Glomerular endothelial cell (primary cell): ENCODE data around the gene TBXAS1. TPM values are rescaled to one million over a fixed set of nuclear protein-coding genes. Genes with fewer than 3 reads are reported as not detected.

ENCODE experiments used
- DNase-seq: peaks from one replicate; pipeline ENCODE4 v3.0.0-alpha.2; 2011; ENCODE audit warnings: low read depth, low spot score; ENCODE audit errors: extremely low read depth
- total RNA-seq: library from RNA; depleted of rRNA; stranded (reverse); fragments of >200 nt; gene quantifications from 2 replicates; pipeline ENCODE4 v1.2.3, GENCODE V29; 2015

TBXAS1 gene
- total RNA-seq, 1 donor from 2014 or later = 8.1 TPM

DNA sequence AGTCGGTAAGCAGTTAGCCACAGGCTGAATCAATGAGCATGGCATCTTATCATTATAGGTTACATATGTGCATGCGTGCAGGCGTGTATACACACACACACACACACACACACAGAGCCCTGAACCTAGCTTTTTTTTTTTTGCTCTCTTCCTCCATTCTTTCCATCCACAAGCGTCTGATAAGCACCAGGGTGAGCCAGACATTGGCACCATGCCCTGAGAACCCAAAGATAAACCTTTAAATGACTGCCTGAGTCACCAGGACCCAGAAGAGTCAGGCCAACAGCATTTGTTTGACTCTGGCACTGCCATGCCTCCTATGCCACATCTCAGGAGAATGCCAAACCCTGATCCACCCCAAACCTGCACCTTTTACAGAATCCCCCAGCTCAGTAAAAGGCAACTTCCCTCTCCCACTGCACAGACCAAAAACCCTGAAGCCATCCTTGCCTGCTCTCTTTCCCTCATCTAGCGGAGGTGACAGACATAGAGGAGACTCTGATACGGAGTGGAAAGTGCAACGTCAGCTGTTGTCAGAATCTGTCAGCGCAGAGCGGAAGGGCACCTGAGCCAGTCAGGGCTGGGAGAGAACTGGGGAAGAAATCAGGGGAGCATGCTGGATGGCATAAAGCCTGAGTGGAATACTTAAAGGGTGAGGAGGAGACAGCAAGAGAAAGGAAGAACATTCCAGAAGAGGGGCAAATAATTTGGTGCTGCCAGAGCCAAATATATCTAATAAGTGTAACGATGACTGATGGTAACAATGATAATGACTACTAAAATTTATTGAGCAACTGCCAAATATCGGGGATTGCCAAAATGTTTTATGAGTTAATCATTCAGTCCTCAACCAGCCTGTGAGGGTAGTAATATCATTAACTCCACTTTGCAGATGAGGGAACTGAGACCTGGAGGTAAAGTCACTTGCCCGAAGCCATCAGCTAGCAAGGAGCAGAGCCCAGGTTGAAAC, 230.5 kb downstream of the TBXAS1 start:
- no peak for DNase-seq

DNA sequence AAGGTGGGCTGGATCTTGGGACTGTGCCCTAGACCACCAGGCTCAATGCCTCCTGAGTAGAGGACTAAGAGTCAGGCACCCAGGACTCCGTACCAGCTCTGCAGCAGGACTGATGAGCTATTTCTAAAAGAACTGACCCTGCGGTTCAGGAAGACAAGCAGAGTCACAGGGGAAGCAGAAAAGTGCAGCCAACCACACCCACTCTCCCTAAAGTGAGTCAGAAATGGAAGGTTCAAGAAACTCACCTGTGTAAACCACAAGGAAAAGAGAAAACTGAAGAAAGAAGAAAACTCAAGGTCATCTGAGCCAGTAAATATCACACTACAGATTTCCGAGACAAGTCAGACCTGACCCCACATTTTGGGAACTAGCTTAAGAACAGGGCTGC, 231.2 kb downstream of the TBXAS1 start:
- no peak for DNase-seq

DNA sequence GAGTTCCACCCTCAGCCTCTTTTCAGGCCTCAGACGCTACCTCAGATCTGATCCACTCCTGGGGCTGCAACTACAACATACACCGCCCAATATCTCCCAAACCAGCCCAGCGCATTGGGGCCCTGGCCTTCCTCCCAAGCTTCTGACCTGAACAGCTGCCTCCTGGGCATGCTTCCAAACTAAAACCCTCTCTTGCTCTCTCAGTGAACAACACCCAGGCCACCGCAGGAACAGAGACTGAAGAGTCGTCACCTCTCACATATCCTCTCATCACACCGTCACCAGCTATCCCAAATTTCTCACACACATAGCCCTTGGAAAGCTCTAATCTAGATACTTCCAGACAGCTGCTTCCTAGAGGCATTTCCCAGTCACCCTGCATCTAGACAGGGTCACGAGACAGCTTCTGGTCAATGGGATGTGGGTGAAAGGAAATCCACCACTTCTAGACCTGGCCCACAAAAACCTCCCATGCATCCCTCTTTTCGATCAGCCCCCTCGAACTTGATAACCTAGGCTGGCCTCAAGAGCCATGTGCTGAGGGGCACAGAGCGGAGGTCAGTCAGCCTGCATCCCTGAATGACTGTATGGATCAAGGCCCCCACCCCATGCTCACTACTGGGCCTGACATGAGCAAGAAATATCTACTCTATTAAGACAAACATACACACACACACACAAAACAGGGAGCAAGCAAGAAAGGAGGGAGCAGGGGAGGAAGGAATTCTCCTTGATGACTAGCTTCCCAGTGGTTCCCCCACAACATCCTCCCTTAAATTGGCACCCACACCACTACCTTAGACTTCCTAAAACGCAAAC, 231.9 kb downstream of the TBXAS1 start:
- DNase-seq = peak; percentile 58

DNA sequence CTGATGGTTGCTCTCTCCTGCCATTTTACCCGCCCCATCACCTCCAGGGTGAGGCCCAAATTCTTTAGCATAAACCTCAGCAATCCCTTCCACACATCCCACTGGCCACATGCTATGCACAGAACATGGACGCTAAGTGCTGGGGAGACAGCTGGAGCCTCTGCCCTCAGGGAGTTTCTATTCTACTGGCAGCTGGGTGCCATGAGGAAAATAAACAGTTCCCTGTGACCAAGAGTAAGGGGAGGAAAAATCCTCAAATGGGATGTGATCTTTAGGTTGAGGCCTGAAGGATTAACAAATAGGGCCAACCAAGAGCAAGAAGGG, 232.5 kb downstream of the TBXAS1 start:
- no peak for DNase-seq

DNA sequence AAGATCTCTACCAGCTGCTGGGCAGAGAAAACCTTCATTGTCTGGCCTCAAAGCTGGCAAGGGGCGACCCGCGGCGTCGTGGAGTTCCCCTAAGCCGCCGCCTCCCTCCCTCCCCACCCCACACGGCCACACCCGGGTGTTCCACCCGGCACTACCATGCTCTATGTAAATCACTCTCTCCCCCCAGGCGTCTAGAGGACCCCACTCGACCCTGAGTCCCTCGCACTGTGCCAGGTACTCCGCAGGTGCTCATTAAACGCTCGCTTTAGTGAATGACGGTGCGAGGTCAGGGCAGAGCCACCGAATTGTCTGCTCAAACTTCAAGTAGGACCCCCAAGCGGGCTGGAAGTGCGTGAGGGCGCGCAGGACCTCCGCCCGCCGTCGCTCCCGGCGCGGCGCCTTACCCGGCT, 233.1 kb downstream of the TBXAS1 start:
- no peak for DNase-seq

DNA sequence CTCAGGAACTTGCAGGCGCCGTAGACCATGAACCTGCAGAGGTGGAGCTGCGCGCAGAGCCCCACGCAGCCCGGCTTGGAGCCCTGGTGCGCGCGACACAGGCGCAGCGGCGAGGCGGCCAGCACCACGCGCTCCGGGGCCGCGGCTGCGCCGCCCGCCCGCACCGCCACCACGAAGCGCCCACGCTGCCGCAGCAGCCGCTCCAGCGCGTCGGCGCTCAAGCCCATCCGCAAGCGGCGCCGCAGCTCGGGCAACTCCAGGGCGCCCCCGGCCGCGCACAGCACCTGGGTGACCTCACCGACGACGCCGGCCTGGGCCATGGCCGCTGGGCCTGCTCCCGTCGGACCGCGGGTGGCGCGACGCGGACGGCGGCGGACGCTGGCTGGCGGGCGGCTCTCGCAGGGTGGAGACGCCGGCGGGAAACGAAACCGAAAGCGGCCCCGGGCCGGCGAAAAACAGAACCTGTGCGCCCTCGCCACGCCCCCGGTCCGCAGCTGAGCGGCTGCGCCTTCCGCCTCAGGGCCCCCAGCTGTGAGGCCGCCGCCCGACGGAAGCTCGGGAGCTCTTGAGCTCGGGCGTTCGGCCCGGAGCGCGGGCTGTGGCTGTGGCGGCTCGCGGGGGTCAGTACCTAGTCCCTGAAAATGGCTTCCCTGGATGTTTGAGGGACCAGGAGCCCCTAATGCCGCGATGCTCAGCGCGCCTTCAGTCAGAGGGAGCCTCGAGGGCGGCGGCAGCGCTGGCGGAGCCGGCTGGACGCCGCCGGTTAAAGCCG, 233.7 kb downstream of the TBXAS1 start, which contains the start of gene PARP12:
TSS of gene PARP12 (minus strand) at position 424 of the 772 bp plus-strand sequence. CDS start at position 320, 104 bp downstream.
- no peak for DNase-seq

DNA sequence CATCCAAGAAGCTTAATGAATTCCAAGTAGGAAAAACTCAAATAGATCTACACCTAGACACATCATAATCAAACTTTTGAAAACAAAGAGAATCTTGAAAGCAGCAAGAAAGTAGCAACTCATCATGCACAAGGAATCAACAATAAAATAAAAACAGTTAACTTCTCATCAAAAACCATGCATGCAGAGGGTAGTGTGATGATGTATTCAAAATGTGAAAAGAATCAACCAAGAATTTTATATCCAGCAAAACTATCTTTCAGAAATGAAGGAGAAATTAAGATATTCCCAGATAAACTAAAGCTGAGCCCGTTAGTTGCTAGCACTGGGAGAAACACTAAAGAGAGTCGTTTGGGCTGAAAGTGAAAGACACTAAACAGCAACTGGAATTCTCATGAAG, 238.0 kb downstream of the TBXAS1 start:
- DNase-seq = no peak

DNA sequence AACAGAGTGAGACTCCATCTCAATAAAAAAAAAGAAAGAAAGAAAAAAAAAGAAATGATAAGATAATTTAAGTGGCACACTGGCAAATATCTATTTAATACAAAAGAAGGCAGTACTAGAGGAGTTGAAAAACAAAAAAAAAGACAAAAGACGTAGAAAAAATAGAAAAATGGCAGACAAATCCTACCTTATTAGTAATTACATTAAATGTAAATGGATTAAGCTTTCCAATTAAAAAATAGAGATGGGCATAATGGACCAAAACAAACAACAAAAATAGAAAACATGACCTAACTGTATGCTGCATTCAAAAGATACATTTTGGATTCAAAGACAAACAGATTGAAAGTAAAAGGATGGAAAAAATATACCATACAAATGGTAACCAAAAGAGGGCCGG, 239.0 kb downstream of the TBXAS1 start:
- no peak for DNase-seq

DNA sequence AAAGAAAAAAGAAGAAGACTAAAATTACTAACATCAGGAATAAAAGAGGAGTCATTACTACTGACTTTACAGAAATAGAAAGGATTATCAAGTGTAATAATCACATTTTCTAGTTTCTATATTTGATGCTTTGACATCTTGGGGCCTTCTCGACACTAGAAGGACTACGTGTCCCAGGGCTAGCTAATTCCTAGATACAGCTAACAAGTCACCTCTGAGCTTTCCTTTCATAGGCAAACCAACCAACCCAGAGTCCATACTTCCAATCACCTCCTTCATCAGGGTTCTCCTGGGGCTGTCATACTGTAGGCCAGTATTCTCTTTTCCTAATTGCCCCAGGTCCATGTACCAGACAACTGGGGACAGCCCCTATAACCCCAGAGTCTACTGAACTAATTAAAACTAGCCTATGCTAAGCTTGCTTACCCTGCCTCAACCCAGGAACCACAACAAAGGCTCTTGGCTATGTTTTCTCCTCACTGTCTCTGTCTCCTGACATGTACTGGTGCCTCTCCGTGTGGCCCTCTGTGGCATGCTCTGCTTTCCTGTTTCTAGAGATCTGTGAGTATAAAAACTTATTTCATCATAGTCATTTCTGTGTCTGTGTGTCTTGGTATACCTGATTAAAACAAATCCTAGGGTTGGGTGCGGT, 240.4 kb downstream of the TBXAS1 start:
- DNase-seq = no peak

Other genes with a start within 250 kb of the TBXAS1 start
- gene HIPK2, start 51.3 kb upstream of the TBXAS1 start, total RNA-seq = 46.7 and 69.4 TPM in 2 replicates
- gene PARP12, start 233.7 kb downstream of the TBXAS1 start, total RNA-seq = 53.9 and 98.5 TPM in 2 replicates